Breast epithelium (tissue), 3 donors: ENCODE data around the gene ZMYND10.

Source experiments
- CTCF ChIP-seq, 3 donors: fragments of 450-650 bp; IDR thresholded peaks; one replicate each; pipeline ENCODE4 v1.5.1; 2016 to 2017; ENCODE audit warnings: antibody characterized with exemption in 3 of 3, mild to moderate bottlenecking in 3 of 3, moderate library complexity in 3 of 3
- POLR2A ChIP-seq: fragments of 450-650 bp; IDR thresholded peaks from one replicate; pipeline ENCODE4 v1.6.1; 2016; ENCODE audit warnings: antibody characterized with exemption, mild to moderate bottlenecking, moderate library complexity

DNA sequence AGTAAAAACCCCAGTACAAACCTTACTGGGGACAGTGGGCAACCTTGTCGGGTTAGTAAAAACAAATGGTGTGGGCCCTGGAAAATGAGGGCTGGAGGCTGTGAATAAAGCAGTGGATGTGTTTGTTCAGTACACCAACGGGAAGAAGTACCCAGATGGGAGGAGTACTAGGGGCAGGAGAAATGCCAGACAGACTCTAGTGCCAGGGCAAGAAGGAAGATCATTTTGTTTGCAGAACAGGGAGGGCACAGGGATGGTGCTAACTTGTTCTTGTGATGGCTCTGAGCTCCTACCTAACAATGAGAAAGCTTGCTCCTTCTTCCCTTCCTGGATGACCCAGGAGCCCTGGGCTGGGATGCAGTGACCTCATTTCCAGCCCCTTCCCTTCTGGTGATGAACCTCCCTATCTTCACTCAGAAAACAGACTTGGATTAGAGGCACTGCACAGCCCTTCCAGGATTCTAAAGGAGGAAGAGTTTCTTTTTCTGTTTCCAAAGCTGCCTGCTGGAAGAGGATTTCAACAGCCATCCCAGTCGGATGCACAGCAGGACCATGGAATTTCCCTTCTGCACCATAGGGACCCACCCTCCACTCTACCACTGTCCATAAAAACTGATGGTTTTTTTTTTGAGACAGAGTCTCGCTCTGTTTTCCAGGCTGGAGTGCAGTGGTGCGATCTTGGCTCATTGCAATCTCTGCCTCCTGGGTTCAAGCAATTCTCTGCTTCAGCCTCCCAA is 11.0 kb downstream of the ZMYND10 start:
- TF ChIP-seq CTCF (IDR thresholded peaks at IDR 0.05) = no peak
- no peak for TF ChIP-seq POLR2A
